GM23338 (cell line): ENCODE measurements around the gene KRT15. TPM values are rescaled to one million over a fixed set of nuclear protein-coding genes. Genes with fewer than 3 reads are reported as not detected.

Source experiments
- ATAC-seq: fragments of 200-7000 bp; cut with Tn5 transposase; 3 replicates; pipeline ENCODE4 v1.9.1; 2020
- DNase-seq: peaks from one replicate; pipeline ENCODE4 v3.0.0-alpha.2; 2015; ENCODE audit warnings: low spot score
- H2AFZ ChIP-seq: fragments of 200-600 bp; sonication (generic); 2 replicates; pipeline ENCODE4 v1.8.0; 2016; ENCODE audit warnings: antibody characterized with exemption, mild to moderate bottlenecking, moderate library complexity
- H3F3A ChIP-seq: fragments of 200-600 bp; sonication (generic); replicated peaks from 2 replicates; pipeline ENCODE4 v1.8.0; 2017; ENCODE audit warnings: antibody characterized with exemption, mixed run types, low read depth
- H3K27ac ChIP-seq: fragments of 200-600 bp; sonication (generic); 2 replicates; pipeline ENCODE4 v1.6.1; 2016; ENCODE audit warnings: low read depth
- H3K27me3 ChIP-seq: fragments of 200-600 bp; sonication (generic); 2 replicates; pipeline ENCODE4 v1.8.0; 2016; ENCODE audit warnings: mild to moderate bottlenecking, mixed run types, moderate library complexity; ENCODE audit not compliant: insufficient read depth
- H3K36me3 ChIP-seq: fragments of 200-600 bp; sonication (generic); 2 replicates; pipeline ENCODE4 v1.8.0; 2016; ENCODE audit warnings: mild to moderate bottlenecking; ENCODE audit not compliant: insufficient read depth
- H3K4me1 ChIP-seq: fragments of 200-600 bp; sonication (generic); 2 replicates; pipeline ENCODE4 v1.8.0; 2016; ENCODE audit warnings: mild to moderate bottlenecking, moderate library complexity; ENCODE audit not compliant: insufficient read depth
- H3K4me2 ChIP-seq: fragments of 200-600 bp; sonication (generic); 2 replicates; pipeline ENCODE4 v1.7.1; 2017; ENCODE audit warnings: mixed run types
- H3K4me3 ChIP-seq: fragments of 200-600 bp; sonication (generic); 2 replicates; pipeline ENCODE4 v1.6.1; 2016; ENCODE audit warnings: mixed run types
- H3K79me2 ChIP-seq: fragments of 200-600 bp; sonication (generic); replicated peaks from 2 replicates; pipeline ENCODE4 v1.8.0; 2017; ENCODE audit warnings: mild to moderate bottlenecking; ENCODE audit not compliant: insufficient read depth
- H3K9me2 ChIP-seq: fragments of 200-600 bp; sonication (generic); 2 replicates; pipeline ENCODE4 v1.8.0; 2017; ENCODE audit not compliant: insufficient read depth
- H4K20me1 ChIP-seq: fragments of 200-600 bp; sonication (generic); replicated peaks from 2 replicates; pipeline ENCODE4 v1.8.0; 2017; ENCODE audit warnings: mild to moderate bottlenecking; ENCODE audit not compliant: insufficient read depth
- H3K27ac Mint-ChIP-seq: 2 replicates; pipeline ENCODE4 v1.8.0; 2020; ENCODE audit warnings: inconsistent platforms, mild to moderate bottlenecking, moderate library complexity, mixed read lengths
- H3K27me3 Mint-ChIP-seq: 3 replicates; pipeline ENCODE4 v1.8.0; 2022; ENCODE audit warnings: low read depth, mild to moderate bottlenecking, moderate library complexity, mixed read lengths, inconsistent platforms; ENCODE audit not compliant: insufficient read depth, poor library complexity
- H3K36me3 Mint-ChIP-seq: 3 replicates; pipeline ENCODE4 v1.8.0; 2021; ENCODE audit warnings: low read depth, mild to moderate bottlenecking, inconsistent platforms, moderate library complexity, mixed read lengths
- H3K4me1 Mint-ChIP-seq: 3 replicates; pipeline ENCODE4 v1.8.0; 2020; ENCODE audit warnings: mild to moderate bottlenecking, inconsistent platforms, mixed read lengths
- H3K4me3 Mint-ChIP-seq: 3 replicates; pipeline ENCODE4 v1.8.0; 2021; ENCODE audit warnings: moderate library complexity, mild to moderate bottlenecking, inconsistent platforms, mixed read lengths
- H3K9me3 Mint-ChIP-seq: 3 replicates; pipeline ENCODE4 v1.8.0; 2020; ENCODE audit warnings: moderate library complexity, mild to moderate bottlenecking, inconsistent platforms, mixed read lengths
- CREB1 ChIP-seq: fragments of 250-450 bp; sonication (Bioruptor Pico); IDR thresholded peaks from 2 replicates; pipeline ENCODE4 v1.5.0; 2020; ENCODE audit warnings: low read depth, mild to moderate bottlenecking, moderate library complexity
- CTCF ChIP-seq, 2 experiments: fragments of 200-600 bp in 1 of 2; sonication (generic) in 1 of 2; conservative IDR thresholded peaks; 2 replicates each; pipeline versions ENCODE4 v1.5.1 to v1.6.1; 2016 to 2017; ENCODE audit warnings: antibody characterized with exemption in 2 of 2, low read depth in 2 of 2, mild to moderate bottlenecking in 2 of 2, moderate library complexity in 1 of 2
- ETS1 ChIP-seq: IDR thresholded peaks from 2 replicates; pipeline ENCODE4 v1.6.1; 2016; ENCODE audit warnings: antibody characterized with exemption
- EZH2 ChIP-seq: fragments of 200-600 bp; sonication (generic); IDR thresholded peaks from one replicate; pipeline ENCODE4 v1.8.0; 2017; ENCODE audit warnings: antibody characterized with exemption, mild to moderate bottlenecking, low read depth; ENCODE audit not compliant: unreplicated experiment
- EZH2phosphoT487 ChIP-seq: fragments of 200-600 bp; sonication (generic); IDR thresholded peaks from one replicate; pipeline ENCODE4 v1.8.1; 2018; ENCODE audit warnings: antibody characterized with exemption; ENCODE audit not compliant: unreplicated experiment
- JUNB ChIP-seq: IDR thresholded peaks from one replicate; pipeline ENCODE4 v1.6.1; 2016; ENCODE audit warnings: antibody characterized with exemption; ENCODE audit not compliant: unreplicated experiment
- NANOG ChIP-seq: IDR thresholded peaks from 2 replicates; pipeline ENCODE4 v1.6.1; 2016; ENCODE audit warnings: antibody characterized with exemption, borderline replicate concordance
- POLR2AphosphoS5 ChIP-seq: IDR thresholded peaks from 2 replicates; pipeline ENCODE4 v1.6.1; 2016; ENCODE audit warnings: antibody characterized with exemption, low read depth
- REST ChIP-seq: IDR thresholded peaks from one replicate; pipeline ENCODE4 v1.6.1; 2018; ENCODE audit warnings: antibody characterized with exemption; ENCODE audit not compliant: unreplicated experiment
- STAT1 ChIP-seq: IDR thresholded peaks from one replicate; pipeline ENCODE4 v1.6.1; 2016; ENCODE audit warnings: antibody characterized with exemption; ENCODE audit not compliant: unreplicated experiment
- ZNF114 ChIP-seq: fragments of 250-450 bp; sonication (Bioruptor Pico); IDR thresholded peaks from 2 replicates; pipeline ENCODE4 v1.5.0; 2020; ENCODE audit warnings: mild to moderate bottlenecking, moderate library complexity
- ZNF331 ChIP-seq: fragments of 250-450 bp; sonication (Bioruptor Pico); IDR thresholded peaks from 2 replicates; pipeline ENCODE4 v1.5.0; 2020; ENCODE audit warnings: low read depth, mild to moderate bottlenecking, moderate library complexity
- ZNF462 ChIP-seq: fragments of 250-450 bp; sonication (Bioruptor Pico); IDR thresholded peaks from 2 replicates; pipeline ENCODE4 v1.5.0; 2020; ENCODE audit warnings: mild to moderate bottlenecking, moderate library complexity
- polyA plus RNA-seq: library from polyadenylated mRNA; unstranded; fragments of >200 nt; fragmentation: Nextera tagmentation; extraction: Ambion mirVana; gene quantifications from 2 replicates; pipeline ENCODE4 v1.2.1, GENCODE V29; 2016
- total RNA-seq: library from RNA; depleted of rRNA; stranded (reverse); fragments of >200 nt; shearing (Covaris generic); gene quantifications from 2 replicates; pipeline ENCODE4 v1.2.3, GENCODE V29; 2014

The KRT15 gene
- total and polyA plus RNA-seq, 2 experiments from 2014 or later: 0.03 TPM; not detected in 1

- no peaks in the 10 kb centered on the region for H3K36me3 Mint-ChIP-seq
- no peak overlapping the region for H3K27ac Mint-ChIP-seq
Measured at GRCh38 chr17:41536741-41537613, 18.3 kb upstream of the KRT15 start.

More at GRCh38 chr17:41536741-41537613, 18.3 kb upstream of the KRT15 start:
- TF ChIP-seq EZH2phosphoT487: no peak
- no peak for TF ChIP-seq ETS1
- TF ChIP-seq CTCF (conservative IDR thresholded peaks at IDR 0.05; ENCODE audit: low read depth in 2 of 2): no peak
- TF ChIP-seq POLR2AphosphoS5: no peak
- TF ChIP-seq CREB1: no peak
- no peak for TF ChIP-seq ZNF114 (CRISPR knock-in tag)
- no peak for TF ChIP-seq EZH2
- no peak for TF ChIP-seq ZNF331 (CRISPR knock-in tag)
- no peak for TF ChIP-seq STAT1
- no peak for TF ChIP-seq JUNB
- TF ChIP-seq REST: no peak
- TF ChIP-seq NANOG: no peak
- no peak for TF ChIP-seq ZNF462 (CRISPR knock-in tag)
- Mint-ChIP-seq H3K27me3 (peaks cover 11% of the 10 kb centered on the region), H3K9me3 (no peaks in the 10 kb centered on the region), H3K4me3 (no peak overlapping the region), H3K4me1 (peaks cover 41% of the 10 kb centered on the region)
- Histone ChIP-seq H3F3A (no peaks in the 10 kb centered on the region), H3K79me2 (no peaks in the 10 kb centered on the region), H3K27me3 (no peaks in the 10 kb centered on the region), H3K36me3 (no peaks in the 10 kb centered on the region), H3K4me2 (no peak overlapping the region), H3K9me2 (no peaks in the 10 kb centered on the region), H3K4me3 (no peak overlapping the region), H3K27ac (no peak overlapping the region), H4K20me1 (no peaks in the 10 kb centered on the region), H3K4me1 (peaks cover 4% of the 10 kb centered on the region; the same call in 1 of the 2 replicates), H2AFZ (no peak overlapping the region)
- ATAC-seq: no peak
- DNase-seq: no peak
